Skin of body (tissue), 2 donors: Measurements from ENCODE around the gene GSTT4. TPM values are rescaled to one million over a fixed set of nuclear protein-coding genes. Genes with fewer than 3 reads are reported as not detected.
"Not testable (repeated sequence)": the region's sequence is repeated elsewhere in the genome, so short reads cannot be mapped to it uniquely, and the experiment has no call there.

Experiments used
- DNase-seq: peaks from one replicate; lab custom pipeline; 2025; lab: John Stamatoyannopoulos, UW
- total RNA-seq: library from RNA; depleted of rRNA; stranded (reverse); fragments of >200 nt; gene quantifications from one replicate; pipeline ENCODE4 v1.2.3, GENCODE V29; 2014

The GSTT4 gene
- total RNA-seq, 1 donor from 2014 or later = not detected

DNA sequence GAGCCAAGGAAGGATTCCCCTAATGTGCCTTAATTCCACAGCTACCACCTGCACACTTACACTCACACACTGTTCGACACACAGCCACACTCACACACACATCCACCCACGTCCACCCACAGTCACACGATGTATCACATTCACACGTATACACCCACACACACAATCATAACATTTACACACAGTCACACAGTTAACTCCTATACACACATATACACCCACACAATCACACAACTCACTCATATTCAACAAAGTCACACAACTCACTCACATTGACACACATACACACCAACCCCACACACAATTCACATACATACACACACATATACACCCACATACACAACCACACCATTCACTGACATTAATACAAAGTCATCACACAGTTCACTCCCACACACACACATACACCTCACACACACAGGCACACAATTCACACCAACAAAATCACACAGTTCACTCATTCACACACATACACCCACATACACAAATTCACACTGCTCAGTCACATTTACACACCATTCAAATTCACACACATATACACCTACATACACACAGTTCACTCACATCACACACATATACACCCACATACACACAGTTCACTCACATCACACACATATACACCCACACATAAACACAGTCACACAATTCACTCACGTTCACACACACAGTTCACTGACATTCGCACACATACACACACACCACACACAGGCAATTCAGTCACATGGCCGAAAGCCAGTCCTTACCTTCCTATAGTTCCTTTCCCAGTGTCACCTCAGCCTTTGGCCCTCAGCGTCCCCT lies 50.9 kb downstream of the GSTT4 start:
- DNase-seq = not testable (repeated sequence)

DNA sequence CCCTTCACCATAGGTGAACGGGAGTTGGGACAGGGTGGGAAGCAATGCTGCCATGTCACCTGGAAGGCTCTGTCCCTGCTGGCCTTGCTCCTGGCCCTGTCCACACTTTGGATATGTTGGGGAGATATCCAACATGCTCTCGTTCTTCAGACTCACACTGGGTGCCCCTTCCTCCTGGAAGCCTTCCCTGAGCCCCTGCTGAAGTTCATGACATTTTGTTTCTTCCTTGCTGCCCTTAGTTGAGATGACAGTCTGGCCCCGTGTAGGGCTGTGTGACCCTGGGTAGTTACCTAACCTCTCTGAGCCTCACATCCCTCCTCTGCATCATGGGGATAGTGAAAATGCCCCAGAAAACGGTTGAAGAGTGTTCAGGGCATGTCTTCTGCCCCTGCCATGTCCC lies 51.8 kb downstream of the GSTT4 start:
- DNase-seq = not testable (repeated sequence)

GRCh38 chr22:23952794-23953405 lies 52.4 kb downstream of the GSTT4 start:
- DNase-seq = not testable (repeated sequence)

DNA sequence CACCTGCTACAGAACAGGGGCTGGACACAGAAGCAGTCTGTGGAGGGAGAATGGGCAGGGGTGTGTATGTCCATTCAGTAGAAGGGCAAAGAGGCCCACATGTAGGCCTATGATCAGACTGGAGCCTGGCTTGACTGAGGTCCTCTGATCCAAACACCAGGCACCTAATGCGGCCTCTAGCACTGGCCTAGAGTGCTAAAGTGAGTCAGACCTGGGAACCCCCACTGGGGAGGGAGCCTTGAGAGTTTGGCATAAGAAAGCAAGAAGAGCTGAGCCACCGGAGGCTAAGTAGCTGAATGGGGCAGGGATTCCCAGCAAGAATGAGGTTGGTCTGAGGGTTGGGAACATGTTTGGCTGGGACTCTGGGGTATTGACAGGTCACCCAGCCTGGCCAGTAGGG lies 53.9 kb downstream of the GSTT4 start:
- not testable (repeated sequence) for DNase-seq

- DNase-seq = not testable (repeated sequence)
Observed at GRCh38 chr22:23949764-23950163, 55.5 kb downstream of the GSTT4 start.

Other genes starting within 250 kb of the GSTT4 start
- 0.30 TPM for gene C22orf15, start 242.5 kb downstream of the GSTT4 start, total RNA-seq
- 17.1 TPM for gene CHCHD10, start 237.5 kb downstream of the GSTT4 start, total RNA-seq
- gene MMP11, start 232.6 kb downstream of the GSTT4 start, total RNA-seq = 4.9 TPM
- gene SMARCB1, start 218.5 kb downstream of the GSTT4 start, total RNA-seq = 24.8 TPM
- 0.49 TPM for gene DERL3, start 166.4 kb downstream of the GSTT4 start, total RNA-seq
- 4.2 TPM for gene SLC2A11, start 147.6 kb downstream of the GSTT4 start, total RNA-seq
- gene MIF, start 111.1 kb downstream of the GSTT4 start, total RNA-seq = 69.8 TPM
- 0.89 TPM for gene GSTT2B, start 44.3 kb downstream of the GSTT4 start, total RNA-seq
- 0.20 TPM for gene DDTL, start 38.6 kb downstream of the GSTT4 start, total RNA-seq
- gene DDT, start 31.0 kb downstream of the GSTT4 start, total RNA-seq = 51.6 TPM
- gene GSTT2, start 25.3 kb downstream of the GSTT4 start, total RNA-seq = not detected
- gene CABIN1, start 5.9 kb upstream of the GSTT4 start, total RNA-seq = 39.1 TPM
- gene SUSD2, start 176.0 kb upstream of the GSTT4 start, total RNA-seq = 0.99 TPM
- 2.6 TPM for gene GGT5, start 239.6 kb upstream of the GSTT4 start, total RNA-seq